Activated T-cell treated with anti-CD3 and anti-CD28 coated beads, Interleukin-2, amount 50 U/mL, for 4 hours (primary cell): Measurements from ENCODE around the gene AVEN. TPM values are rescaled to one million over a fixed set of nuclear protein-coding genes. Genes with fewer than 3 reads are reported as not detected.

Experiments used
- ATAC-seq, 2 donors: fragments of 200-7000 bp; cut with Tn5 transposase; one replicate each; pipeline ENCODE4 v1.10.0; 2021
- DNase-seq: peaks from one replicate; pipeline ENCODE4 v3.0.0-alpha.2; 2020
- H3K27me3 Mint-ChIP-seq: one replicate; pipeline ENCODE4 v1.8.0; 2021; ENCODE audit warnings: low read depth, mixed read lengths
- H3K36me3 Mint-ChIP-seq: one replicate; pipeline ENCODE4 v1.8.0; 2022; ENCODE audit warnings: mixed read lengths; ENCODE audit not compliant: insufficient read depth
- H3K4me1 Mint-ChIP-seq: one replicate; pipeline ENCODE4 v1.8.0; 2021; ENCODE audit warnings: low read depth, mixed read lengths
- H3K4me3 Mint-ChIP-seq: one replicate; pipeline ENCODE4 v1.8.0; 2021; ENCODE audit warnings: mild to moderate bottlenecking, moderate library complexity, mixed read lengths
- H3K9me3 Mint-ChIP-seq: one replicate; pipeline ENCODE4 v1.8.0; 2021; ENCODE audit warnings: mixed read lengths
- total RNA-seq, 3 donors: library from RNA; stranded (reverse); gene quantifications; one replicate each; pipeline ENCODE4 v1.2.1, GENCODE V29; 2021

AVEN gene
- total RNA-seq, 3 donors from 2014 or later = 14.7 to 17.9 (median 17.2) TPM

DNA sequence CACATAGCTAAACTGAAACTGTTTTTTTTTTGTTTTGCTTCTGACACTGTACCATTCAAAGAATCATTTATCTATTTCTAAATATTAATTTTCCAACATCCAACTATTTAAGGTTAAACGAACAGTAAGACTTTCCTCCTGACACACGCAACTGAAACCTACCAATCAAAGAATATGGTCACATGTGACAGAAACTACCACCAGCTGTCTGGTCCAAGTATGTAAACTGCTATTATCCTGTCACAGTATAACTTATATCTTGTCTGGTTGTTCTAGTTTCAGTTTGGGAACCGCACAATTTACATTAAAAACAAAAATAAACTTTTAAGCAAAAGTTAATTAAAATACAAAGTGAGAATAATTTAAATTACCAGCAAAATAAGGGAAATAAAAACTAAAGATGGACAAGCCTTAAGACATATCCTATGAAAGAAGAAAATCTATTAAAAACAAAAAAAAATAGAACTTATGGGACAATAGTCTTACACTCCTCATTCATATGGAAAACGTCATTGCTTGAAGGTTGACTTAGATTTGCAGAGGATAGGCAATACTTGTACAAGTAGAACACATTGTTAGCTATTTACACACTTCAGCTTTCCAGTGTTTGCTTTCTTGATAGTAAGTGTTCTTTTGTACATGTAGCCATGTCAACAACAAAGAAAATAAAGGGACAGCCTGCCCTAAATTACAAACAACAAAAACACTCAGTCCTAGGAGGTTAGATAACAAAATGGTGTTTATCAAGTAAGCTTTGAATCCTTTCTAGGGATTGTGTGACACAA, 97.5 kb downstream of the AVEN start:
- peaks cover 4% of the 10 kb centered on the region for H3K36me3 Mint-ChIP-seq
- no peak for ATAC-seq
- H3K4me1 Mint-ChIP-seq = no peaks in the 10 kb centered on the region

DNA sequence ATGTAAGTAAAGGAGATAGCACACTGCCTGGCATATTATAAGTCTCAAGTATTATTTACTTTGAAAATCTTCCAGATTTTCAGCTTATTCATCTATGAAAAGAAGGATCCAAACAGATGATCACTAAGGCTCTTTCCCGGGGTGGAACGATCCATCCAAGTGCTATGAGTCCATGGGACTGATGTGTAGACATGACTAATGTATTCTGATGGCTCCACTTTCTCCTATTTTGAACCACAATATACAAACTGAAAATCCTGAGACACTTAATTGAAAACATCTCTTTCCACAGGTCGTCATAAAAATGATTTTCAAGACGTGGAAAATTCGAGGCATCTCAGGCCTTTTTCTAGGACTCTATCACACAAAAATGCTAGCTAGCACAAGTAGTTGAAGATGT, 104.1 kb downstream of the AVEN start:
- H3K4me1 Mint-ChIP-seq = no peaks in the 10 kb centered on the region
- no peaks in the 10 kb centered on the region for H3K36me3 Mint-ChIP-seq
- H3K9me3 Mint-ChIP-seq = no peaks in the 10 kb centered on the region

More for the DNA sequence above, 97.5 kb downstream of the AVEN start:
- H3K27me3 Mint-ChIP-seq = no peaks in the 10 kb centered on the region
- no peak for DNase-seq
- H3K9me3 Mint-ChIP-seq = no peaks in the 10 kb centered on the region
- H3K4me3 Mint-ChIP-seq = no peak overlapping the region

DNA sequence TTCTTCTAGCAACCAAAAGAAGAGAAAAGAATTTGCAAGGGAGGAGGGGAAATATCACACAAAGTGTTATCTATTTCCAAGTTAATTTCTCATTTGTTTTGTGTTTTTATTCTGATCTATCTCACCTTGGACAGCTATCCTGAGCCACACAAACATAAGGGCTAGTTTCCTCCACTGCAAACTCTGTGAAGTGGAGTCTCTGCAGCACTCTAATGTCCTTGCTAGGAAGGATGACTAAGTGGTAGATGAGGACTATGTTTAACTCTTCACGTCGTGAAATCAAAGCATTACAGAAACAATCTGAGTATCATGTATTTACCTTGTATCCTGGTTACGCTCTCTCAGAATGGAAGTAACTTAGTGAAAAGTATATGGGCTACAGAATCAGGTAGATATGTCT, 104.6 kb downstream of the AVEN start:
- DNase-seq (no peak), ATAC-seq (no peak)
- Mint-ChIP-seq H3K4me3 (no peak overlapping the region), H3K36me3 (no peaks in the 10 kb centered on the region), H3K4me1 (no peaks in the 10 kb centered on the region), H3K9me3 (no peaks in the 10 kb centered on the region), H3K27me3 (no peaks in the 10 kb centered on the region)

More for the DNA sequence above, 104.1 kb downstream of the AVEN start:
- no peak for DNase-seq
- no peaks in the 10 kb centered on the region for H3K27me3 Mint-ChIP-seq
- ATAC-seq = no peak
- H3K4me3 Mint-ChIP-seq = no peak overlapping the region

DNA sequence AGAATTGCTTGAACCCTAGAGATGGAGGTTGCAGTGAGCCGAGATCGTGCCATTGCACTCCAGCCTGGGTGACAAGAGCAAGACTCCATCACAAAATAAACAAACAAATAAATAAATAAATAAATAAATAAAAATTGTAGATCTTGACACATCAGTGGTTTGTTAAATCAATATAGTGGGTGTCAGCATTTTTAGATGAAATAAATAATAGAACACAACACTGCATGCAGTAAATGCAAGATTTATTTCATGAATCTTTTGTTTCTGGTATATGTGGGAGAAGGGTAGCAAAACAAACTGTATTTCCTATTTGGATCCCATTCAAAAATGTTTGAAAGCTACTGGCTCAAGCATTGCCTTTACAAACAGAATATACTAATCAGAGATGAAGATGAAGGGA, 106.3 kb downstream of the AVEN start:
- Mint-ChIP-seq H3K4me3 (no peak overlapping the region), H3K4me1 (no peaks in the 10 kb centered on the region), H3K27me3 (no peaks in the 10 kb centered on the region), H3K9me3 (no peaks in the 10 kb centered on the region), H3K36me3 (no peaks in the 10 kb centered on the region)
- DNase-seq = no peak
- ATAC-seq = no peak

DNA sequence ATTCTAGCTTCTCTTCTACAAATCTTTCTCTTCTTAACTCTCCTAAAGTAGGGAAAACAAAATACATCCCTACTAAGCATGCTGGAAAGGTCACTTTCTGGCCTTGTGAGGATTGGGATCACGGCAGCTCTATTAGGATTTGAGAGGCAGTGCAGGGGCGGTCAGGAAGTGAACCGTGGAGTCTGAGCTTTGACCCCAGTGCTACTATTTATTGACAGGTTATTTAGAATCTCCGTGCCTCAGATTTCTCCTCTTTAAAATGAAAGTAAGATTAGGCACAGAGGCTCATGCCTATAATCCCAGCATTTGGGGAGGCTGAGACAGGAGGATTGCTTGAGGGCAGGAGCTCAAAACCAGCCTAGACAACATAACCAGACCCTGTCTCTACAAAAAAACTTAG, 112.7 kb downstream of the AVEN start:
- DNase-seq (no peak), ATAC-seq (no peak)
- Mint-ChIP-seq H3K9me3 (no peaks in the 10 kb centered on the region), H3K4me1 (no peaks in the 10 kb centered on the region), H3K4me3 (no peak overlapping the region), H3K36me3 (no peaks in the 10 kb centered on the region), H3K27me3 (no peaks in the 10 kb centered on the region)

DNA sequence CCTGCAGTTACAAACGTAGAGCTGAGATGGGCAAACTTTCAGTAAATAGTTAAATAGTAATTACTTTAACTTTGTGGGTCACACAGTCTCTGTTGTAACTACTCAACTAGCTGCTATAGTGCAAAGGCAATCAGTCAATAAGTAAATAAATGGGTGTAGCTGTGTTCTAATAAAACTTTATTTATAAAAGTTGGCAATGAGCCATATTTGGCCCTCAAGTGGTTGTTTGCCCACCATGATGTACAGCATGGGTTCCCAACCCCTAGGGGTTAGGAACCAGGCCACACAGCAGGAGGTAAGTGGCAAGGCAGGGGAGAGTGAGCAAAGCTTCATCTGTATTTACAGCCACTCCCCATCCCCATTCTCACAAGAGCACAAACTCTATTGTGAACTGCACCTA, 115.6 kb downstream of the AVEN start:
- Mint-ChIP-seq H3K36me3 (no peaks in the 10 kb centered on the region), H3K27me3 (no peaks in the 10 kb centered on the region), H3K4me3 (no peak overlapping the region), H3K4me1 (no peaks in the 10 kb centered on the region), H3K9me3 (no peaks in the 10 kb centered on the region)
- no peak for ATAC-seq
- DNase-seq = no peak

DNA sequence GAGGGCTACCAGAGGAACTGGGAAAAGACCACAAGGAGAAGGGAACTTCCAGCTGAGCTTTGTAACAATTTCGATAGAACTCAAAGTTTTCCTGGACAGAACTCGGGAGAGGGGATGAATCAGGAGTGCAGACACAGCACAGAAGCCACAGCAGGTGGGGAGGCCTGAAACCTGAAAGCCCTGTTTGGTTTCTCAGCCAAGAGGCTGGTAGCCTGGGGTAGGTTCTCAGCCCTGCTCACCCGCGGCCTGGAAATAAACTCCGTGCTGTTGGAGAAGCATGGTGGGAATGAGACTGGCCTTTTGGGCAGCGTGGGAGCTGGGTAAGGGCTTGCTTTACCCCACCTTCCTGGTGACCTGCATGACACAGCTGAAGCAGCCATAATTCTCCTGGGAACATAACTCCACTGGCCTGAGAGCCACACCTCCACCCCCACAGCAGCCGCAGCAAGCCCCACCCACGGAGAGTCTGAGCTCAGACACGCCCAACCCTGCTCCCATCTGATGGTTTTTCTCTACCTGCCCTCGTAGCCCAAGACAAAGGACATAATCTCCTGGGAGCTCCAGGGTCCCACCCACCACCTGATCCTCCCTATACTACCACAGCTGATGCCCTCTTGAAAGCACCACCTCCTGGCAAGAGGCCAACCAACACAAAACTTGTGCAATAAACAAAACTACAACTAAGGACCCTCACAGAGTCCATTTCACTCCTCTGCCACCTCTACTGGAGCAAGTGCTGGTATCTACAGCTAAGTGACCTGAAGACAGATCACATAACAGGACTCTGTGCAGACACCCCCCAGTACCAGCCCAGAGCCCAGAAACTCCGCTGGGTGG, 123.2 kb downstream of the AVEN start:
- ATAC-seq = no peak
- H3K4me3 Mint-ChIP-seq = no peak overlapping the region
- H3K27me3 Mint-ChIP-seq = no peaks in the 10 kb centered on the region
- H3K9me3 Mint-ChIP-seq = no peaks in the 10 kb centered on the region
- H3K4me1 Mint-ChIP-seq = no peaks in the 10 kb centered on the region
- H3K36me3 Mint-ChIP-seq = no peaks in the 10 kb centered on the region
- DNase-seq = no peak

DNA sequence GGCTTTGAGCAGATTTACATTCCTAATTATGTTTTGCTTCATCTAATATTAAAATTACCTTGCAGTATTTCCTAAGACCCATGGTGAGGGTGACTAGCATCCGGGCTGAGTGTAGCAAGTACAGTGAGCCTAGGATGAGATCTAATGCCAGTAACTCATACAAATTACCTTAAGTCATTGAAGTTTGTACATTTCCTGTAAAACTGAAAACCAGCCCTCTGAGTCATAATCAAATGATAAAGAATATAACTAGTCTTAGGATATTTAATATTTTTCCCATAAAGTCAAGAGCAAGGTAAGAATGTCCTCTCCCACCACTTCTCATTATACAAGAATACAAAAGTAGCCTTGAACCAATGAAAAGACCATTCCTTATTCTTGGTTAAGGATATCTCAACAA, 125.5 kb downstream of the AVEN start:
- Mint-ChIP-seq H3K4me1 (no peaks in the 10 kb centered on the region), H3K4me3 (no peak overlapping the region), H3K9me3 (no peaks in the 10 kb centered on the region), H3K36me3 (no peaks in the 10 kb centered on the region), H3K27me3 (no peaks in the 10 kb centered on the region)
- ATAC-seq = no peak
- no peak for DNase-seq

DNA sequence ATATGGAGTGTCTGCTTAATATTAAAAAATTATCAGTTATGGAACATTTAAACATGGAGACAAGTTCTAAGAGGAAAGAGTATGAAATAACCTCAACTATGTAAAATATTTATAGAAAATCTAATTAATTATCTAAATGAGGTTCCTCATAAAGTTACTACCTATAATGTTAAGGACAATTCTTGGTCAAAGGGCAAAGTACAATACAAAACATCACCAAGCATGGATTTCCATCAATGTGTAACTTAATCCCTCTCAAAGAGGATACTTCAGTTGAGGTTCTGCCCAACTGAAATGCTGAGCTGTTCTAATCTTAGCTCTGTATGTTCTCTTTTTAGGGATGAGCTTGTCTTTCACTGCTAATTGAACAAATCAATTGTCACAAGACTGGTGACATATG, 126.7 kb downstream of the AVEN start:
- H3K27me3 Mint-ChIP-seq = no peaks in the 10 kb centered on the region
- no peaks in the 10 kb centered on the region for H3K4me1 Mint-ChIP-seq
- H3K9me3 Mint-ChIP-seq = no peaks in the 10 kb centered on the region
- DNase-seq = no peak
- H3K4me3 Mint-ChIP-seq = no peak overlapping the region
- H3K36me3 Mint-ChIP-seq = no peaks in the 10 kb centered on the region
- no peak for ATAC-seq

DNA sequence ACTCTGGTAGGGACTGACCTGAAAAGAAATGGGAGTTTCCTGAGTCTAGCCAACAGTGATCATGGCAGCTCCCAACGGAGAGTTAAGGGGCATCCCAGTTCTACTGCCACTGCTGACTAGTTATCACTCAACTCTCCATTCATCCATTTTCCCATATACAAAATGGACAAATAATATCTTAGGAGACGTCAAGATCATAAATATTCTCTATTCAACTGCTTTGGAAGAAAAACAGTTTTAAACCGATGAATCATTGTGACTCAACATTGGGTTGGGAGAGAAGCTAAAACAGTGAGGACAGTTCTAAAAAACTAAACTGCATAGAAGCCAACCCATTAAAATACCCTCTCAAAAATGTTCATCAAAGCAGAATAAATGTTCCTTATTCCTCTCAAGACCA, 128.3 kb downstream of the AVEN start:
- Mint-ChIP-seq H3K4me1 (no peaks in the 10 kb centered on the region), H3K27me3 (no peaks in the 10 kb centered on the region), H3K9me3 (no peaks in the 10 kb centered on the region), H3K4me3 (no peak overlapping the region), H3K36me3 (no peaks in the 10 kb centered on the region)
- DNase-seq (no peak), ATAC-seq (no peak)

DNA sequence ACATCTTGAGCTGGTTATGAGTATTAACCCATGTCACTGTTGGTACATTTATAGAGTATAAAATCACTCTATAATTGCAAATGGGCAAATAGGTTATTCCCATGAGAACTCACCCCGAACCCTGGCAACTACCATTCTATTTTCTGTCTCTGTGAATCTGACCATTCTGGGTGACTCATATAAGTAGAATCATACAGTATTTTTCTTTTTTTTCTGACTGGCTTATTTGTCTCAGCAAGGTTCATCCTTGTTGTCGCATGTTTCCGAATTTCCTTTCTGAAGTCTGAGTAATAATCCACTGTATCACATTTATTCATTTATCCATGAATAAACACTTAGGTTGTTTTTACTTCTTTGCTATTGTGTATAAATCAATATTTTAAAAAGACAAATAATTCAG, 130.6 kb downstream of the AVEN start:
- ATAC-seq = no peak
- H3K9me3 Mint-ChIP-seq = no peaks in the 10 kb centered on the region
- no peaks in the 10 kb centered on the region for H3K36me3 Mint-ChIP-seq
- H3K27me3 Mint-ChIP-seq = no peaks in the 10 kb centered on the region
- no peak overlapping the region for H3K4me3 Mint-ChIP-seq
- H3K4me1 Mint-ChIP-seq = no peaks in the 10 kb centered on the region
- no peak for DNase-seq

DNA sequence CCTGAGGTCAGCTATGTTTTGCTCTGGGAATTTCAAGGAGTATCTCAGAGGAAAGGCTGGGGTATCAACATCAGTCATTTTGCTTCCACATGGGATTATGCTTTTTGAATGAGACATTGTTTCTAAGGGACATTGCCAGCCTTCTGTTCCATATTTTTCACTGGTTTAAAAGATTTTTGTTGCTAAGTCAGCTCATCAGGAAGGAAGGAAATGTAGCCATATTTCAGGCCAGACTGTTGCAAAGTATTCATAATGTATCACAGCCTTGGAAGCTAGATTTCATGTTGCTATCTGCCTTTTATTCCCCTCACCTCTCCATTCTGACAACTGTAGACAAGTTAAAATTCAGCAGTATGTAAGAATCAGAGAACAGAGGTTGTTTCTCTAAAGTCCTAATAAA, 131.7 kb downstream of the AVEN start:
- no peak overlapping the region for H3K4me3 Mint-ChIP-seq

DNA sequence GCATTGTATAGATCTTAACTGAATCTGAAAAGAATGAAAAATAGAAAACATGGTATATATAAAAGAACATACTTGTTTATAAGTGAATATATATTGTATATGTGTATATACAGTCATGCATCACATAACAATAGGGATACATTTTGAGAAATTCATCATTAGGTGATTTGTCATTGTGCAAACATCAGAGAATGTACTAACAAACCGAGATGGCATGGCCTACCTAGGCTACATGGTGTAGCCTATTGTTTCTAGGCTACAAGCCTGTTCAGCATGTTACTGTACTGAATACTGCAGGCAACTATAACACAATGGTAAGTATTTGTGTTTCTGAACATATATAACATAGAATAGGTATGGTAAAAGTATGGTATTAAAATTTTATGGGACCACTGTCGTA, 135.3 kb downstream of the AVEN start:
- Mint-ChIP-seq H3K36me3 (peaks cover 3% of the 10 kb centered on the region), H3K9me3 (no peaks in the 10 kb centered on the region), H3K27me3 (no peaks in the 10 kb centered on the region), H3K4me3 (no peak overlapping the region), H3K4me1 (peaks cover under 1% of the 10 kb centered on the region)
- ATAC-seq (no peak), DNase-seq (no peak)

More for the DNA sequence above, 131.7 kb downstream of the AVEN start:
- no peaks in the 10 kb centered on the region for H3K9me3 Mint-ChIP-seq
- no peaks in the 10 kb centered on the region for H3K27me3 Mint-ChIP-seq
- no peaks in the 10 kb centered on the region for H3K4me1 Mint-ChIP-seq
- ATAC-seq (no peak), DNase-seq (no peak)
- H3K36me3 Mint-ChIP-seq = no peaks in the 10 kb centered on the region

DNA sequence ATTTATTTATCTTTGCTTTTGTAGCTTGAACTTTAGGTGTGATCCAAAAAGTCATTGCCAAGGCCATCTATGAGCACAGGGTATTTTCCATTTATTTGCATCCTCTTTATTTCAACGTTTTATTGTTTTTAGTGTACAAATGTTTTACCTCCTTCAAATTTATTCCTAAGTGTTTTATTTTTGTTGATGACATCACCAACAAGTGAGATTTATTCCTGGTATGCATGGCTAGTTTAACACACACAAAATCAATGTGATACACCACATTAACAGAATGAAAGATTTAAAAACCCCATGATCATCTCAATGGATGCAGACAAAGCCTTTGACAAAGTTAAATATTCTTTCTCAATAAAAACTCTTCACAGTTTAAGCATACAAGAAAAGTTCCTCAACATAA, 137.0 kb downstream of the AVEN start:
- H3K4me1 Mint-ChIP-seq = peaks cover 3% of the 10 kb centered on the region
- H3K36me3 Mint-ChIP-seq = peaks cover 3% of the 10 kb centered on the region
- H3K27me3 Mint-ChIP-seq = no peaks in the 10 kb centered on the region
- ATAC-seq (no peak), DNase-seq (no peak)
- no peak overlapping the region for H3K4me3 Mint-ChIP-seq
- no peaks in the 10 kb centered on the region for H3K9me3 Mint-ChIP-seq

DNA sequence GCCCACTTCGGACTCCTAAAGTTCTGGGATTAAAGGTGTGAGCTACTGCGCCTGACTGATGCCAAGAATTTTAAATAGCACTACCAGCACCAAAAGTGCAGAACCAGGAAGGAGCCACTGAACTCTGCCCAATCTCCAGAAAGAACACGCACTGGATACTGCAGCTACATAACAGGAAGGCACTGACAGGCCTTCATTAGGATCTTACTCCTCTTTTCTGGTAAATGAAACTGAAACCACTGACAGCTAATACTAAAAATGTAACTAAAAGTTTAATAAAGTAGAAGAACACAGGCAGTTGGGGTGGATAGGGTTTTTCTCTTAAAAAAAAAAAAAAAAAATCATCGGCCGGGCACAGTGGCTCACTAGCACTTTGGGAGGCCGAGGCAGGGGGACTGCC, 144.8 kb downstream of the AVEN start:
- Mint-ChIP-seq H3K36me3 (peaks cover 4% of the 10 kb centered on the region), H3K27me3 (no peaks in the 10 kb centered on the region), H3K4me3 (no peak overlapping the region), H3K9me3 (no peaks in the 10 kb centered on the region), H3K4me1 (peaks cover 3% of the 10 kb centered on the region)
- DNase-seq = no peak
- ATAC-seq = no peak
